Activated T-cell treated with anti-CD3 and anti-CD28 coated beads, Interleukin-2, amount 50 U/mL, for 72 hours (primary cell): ENCODE measurements around the gene AGAP2. TPM values are rescaled to one million over a fixed set of nuclear protein-coding genes. Genes with fewer than 3 reads are reported as not detected.
"Not testable (repeated sequence)": the region's sequence is repeated elsewhere in the genome, so short reads cannot be mapped to it uniquely, and the experiment has no call there.

Experiments used
- ATAC-seq, 2 donors: fragments of 150-1000 bp; cut with Tn5 transposase; replicated peaks in 1 of 2; 2 replicates each; pipeline ENCODE4 v1.10.0; 2021; ENCODE audit warnings: moderate library complexity in 2 of 2, mild to moderate bottlenecking in 1 of 2
- DNase-seq, 2 donors: peaks; one replicate each; pipeline ENCODE4 v3.0.0; 2021 to 2022; ENCODE audit warnings: mixed read lengths in 1 of 2
- H3K27ac Mint-ChIP-seq: one replicate; pipeline ENCODE4 v1.8.0; 2022; ENCODE audit warnings: mild to moderate bottlenecking, moderate library complexity, mixed read lengths
- H3K27me3 Mint-ChIP-seq: one replicate; pipeline ENCODE4 v1.8.0; 2022; ENCODE audit warnings: low read depth, mixed read lengths
- H3K36me3 Mint-ChIP-seq, 2 donors: one replicate each; pipeline ENCODE4 v1.8.0; 2022; ENCODE audit warnings: mixed read lengths in 2 of 2, mild to moderate bottlenecking in 1 of 2; ENCODE audit not compliant: insufficient read depth in 2 of 2
- H3K4me1 Mint-ChIP-seq: one replicate; pipeline ENCODE4 v1.8.0; 2022; ENCODE audit warnings: low read depth, mixed read lengths
- H3K4me3 Mint-ChIP-seq, 2 donors: one replicate each; pipeline ENCODE4 v1.8.0; 2022; ENCODE audit warnings: mild to moderate bottlenecking in 2 of 2, mixed read lengths in 2 of 2, moderate library complexity in 2 of 2
- H3K9me3 Mint-ChIP-seq, 2 donors: one replicate each; pipeline ENCODE4 v1.8.0; 2022; ENCODE audit warnings: mixed read lengths in 2 of 2
- total RNA-seq, 2 donors: library from RNA; stranded (reverse); gene quantifications; one replicate each; pipeline ENCODE4 v1.2.3, GENCODE V29; 2022

Gene AGAP2
- total RNA-seq, 2 donors from 2014 or later: 21.7 to 26.9 TPM

DNA sequence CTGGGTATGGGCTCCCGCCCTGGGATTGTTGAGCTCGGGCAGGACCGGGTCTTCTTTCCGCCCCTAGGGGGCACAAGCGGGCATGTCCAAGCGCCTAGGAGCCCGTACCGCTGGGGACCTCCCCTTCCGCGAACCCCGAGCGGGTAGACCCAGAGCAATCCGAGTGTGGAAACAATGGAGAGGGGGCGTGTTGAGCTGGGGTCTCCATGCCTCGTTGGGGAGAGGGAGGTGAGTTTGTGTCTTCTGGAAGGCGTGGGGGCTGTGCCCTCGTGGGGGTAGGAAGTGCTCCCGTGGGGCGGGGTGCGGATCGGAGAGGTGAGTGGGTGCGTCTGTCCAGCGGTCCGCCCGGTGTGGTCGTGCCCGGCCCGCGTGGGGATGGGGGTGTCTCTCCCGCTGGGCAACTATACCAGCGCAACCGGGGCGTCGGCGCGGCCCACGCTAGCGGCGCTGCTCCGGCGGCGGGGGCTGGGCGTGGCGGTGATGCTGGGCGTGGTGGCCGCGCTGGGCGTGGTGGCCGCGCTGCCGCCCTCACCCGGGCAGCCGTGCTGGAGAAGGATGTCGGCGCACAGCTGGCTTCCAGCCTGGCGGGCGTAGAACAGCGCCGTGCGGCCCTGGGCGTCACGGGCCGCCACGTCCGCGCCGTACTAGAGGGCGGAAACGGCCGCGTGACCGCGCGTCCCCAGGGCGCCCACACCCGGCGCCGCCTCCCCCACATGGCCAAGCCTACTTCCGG is 12.2 kb downstream of the AGAP2 start:
- ATAC-seq: peak in 1 of 2 donors; percentile 31
- peak in 1 of 2 donors; percentile 37 for DNase-seq
- no peaks in the 10 kb centered on the region for H3K27me3 Mint-ChIP-seq
- H3K9me3 Mint-ChIP-seq: no peaks in the 10 kb centered on the region
- no peak overlapping the region for H3K27ac Mint-ChIP-seq
- no peak overlapping the region for H3K4me3 Mint-ChIP-seq
- H3K4me1 Mint-ChIP-seq: no peaks in the 10 kb centered on the region
- H3K36me3 Mint-ChIP-seq: peaks cover 10 to 15% of the 10 kb centered on the region in 2 donors

DNA sequence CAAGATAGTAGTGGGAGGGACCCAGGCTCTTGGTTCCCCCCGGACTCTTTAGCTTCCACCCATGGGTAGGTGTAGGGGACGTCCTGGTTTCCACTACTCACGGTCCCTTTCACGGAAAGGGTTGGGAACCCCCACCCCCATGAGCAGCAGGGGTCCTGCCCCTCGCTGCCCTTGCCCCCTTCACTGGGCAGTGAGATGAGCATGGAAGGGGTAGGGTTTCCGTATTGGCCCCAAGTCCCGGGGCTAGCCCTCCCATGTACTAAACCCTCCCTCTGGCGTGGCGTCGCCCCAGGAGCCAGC is 12.7 kb downstream of the AGAP2 start:
- ATAC-seq (no peak), DNase-seq (no peak)
- no peaks in the 10 kb centered on the region for H3K9me3 Mint-ChIP-seq
- no peak overlapping the region for H3K4me3 Mint-ChIP-seq
- no peaks in the 10 kb centered on the region for H3K27me3 Mint-ChIP-seq
- peaks cover 10 to 15% of the 10 kb centered on the region in 2 donors for H3K36me3 Mint-ChIP-seq
- H3K4me1 Mint-ChIP-seq: no peaks in the 10 kb centered on the region
- H3K27ac Mint-ChIP-seq: no peak overlapping the region

DNA sequence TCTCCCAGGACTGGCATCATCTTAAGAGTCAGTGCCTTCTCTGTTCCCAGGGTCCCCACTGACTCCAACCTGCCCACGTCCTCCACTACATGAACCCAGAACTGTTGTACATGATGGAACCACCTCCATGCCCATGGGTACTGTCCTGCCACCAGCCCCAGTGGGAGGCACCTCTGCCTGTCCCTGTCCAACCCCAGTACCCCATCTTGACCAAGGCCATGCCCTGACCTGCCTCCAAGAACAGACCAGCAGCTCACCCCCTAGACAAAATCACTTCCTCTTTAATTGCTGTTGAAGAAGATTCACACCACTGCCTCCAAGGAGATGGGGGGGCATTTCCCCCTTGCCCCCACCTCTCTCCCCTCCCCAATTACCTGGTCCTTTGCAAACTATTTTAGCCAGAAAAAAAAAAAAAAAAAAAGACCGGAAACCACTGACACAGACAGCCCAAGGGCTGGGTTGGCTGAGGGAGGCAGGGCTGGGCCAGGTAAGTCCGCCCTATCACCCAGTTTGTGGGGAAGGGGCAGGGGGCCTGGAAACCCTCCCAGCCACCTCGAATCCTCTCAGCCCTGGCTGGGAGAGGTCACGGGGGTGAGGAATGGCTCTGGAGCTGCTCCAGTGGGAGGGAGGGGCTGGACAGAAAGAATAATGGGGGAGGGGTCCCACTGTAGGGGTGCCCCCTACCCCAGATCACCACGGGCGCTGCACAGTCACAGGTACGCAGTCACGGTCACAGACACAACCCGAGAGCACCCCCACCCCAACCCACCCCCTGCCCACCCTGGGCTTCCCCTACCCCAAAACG is 13.4 kb downstream of the AGAP2 start:
- Mint-ChIP-seq H3K9me3 (no peaks in the 10 kb centered on the region), H3K36me3 (peaks cover 10 to 15% of the 10 kb centered on the region in 2 donors), H3K27ac (peak overlapping the region; percentile 17), H3K4me3 (no peak overlapping the region), H3K4me1 (no peaks in the 10 kb centered on the region), H3K27me3 (no peaks in the 10 kb centered on the region)
- no peak for DNase-seq
- ATAC-seq: no peak

DNA sequence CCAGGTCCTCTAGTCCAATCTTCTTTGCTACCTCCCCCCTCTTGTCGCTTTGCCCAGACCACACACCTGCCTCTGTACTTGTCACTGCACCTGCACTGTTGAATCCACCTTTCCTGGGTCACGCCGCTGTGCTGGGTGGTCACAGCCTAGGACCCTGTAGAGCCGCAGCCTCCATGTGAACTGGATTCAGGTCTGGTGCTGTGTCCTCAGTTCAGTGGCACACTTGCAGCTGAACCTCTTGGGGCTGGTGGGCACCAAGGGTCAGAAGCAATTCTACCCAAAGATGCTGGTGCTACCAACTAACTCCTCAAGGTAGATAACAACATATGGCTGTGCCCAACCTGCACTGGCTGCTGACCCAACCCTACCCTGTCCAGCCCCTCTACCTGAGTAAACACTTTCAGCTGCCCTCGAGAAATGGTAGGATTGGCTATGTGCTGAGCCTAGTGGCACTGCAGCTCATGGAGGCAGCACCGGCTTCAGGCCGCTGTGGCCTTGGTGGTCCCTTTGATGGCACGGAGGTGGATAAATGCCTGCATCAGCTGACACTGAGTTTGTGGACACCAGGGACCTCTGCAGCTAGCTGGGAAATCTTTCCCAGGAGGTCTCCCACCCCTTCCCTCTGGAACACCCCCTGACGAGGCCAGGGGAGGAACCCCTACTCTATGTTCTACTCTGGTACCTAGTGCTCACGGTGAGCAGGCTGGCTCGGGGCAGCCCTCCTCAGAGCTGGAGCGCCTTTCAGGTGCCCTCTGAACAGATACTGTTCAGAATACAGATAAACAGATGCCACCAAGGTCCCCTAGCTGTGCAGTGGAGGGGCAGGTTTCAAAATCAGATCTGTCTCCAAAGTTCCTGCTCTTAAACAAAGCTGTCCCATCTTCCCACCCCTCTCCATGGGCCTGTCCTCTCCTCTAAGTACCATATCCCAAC is 14.3 kb downstream of the AGAP2 start:
- ATAC-seq (no peak), DNase-seq (no peak)
- H3K36me3 Mint-ChIP-seq: peaks cover 10 to 20% of the 10 kb centered on the region in 2 donors
- peak overlapping the region; percentile 17 for H3K27ac Mint-ChIP-seq
- no peak overlapping the region for H3K4me3 Mint-ChIP-seq
- no peaks in the 10 kb centered on the region for H3K4me1 Mint-ChIP-seq
- no peaks in the 10 kb centered on the region for H3K27me3 Mint-ChIP-seq
- H3K9me3 Mint-ChIP-seq: no peaks in the 10 kb centered on the region

DNA sequence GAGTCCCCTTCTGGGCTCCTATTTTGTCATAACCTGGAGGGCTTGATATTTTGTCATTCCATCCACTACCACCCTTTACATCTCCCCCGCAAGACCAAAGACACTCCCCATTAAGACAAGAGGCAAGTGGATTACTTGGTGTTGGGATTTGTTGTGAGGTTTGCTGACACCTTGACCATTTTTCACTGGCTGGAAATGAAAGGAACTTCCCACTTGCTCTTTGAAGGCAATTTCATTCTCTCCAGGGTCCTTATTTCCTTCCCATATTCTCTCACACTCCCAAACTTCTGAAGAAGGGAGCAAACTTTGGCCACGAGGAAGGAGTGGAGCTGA is 14.9 kb downstream of the AGAP2 start:
- no peak for ATAC-seq
- H3K9me3 Mint-ChIP-seq: no peaks in the 10 kb centered on the region
- H3K27me3 Mint-ChIP-seq: no peaks in the 10 kb centered on the region
- peaks cover 8 to 21% of the 10 kb centered on the region in 2 donors for H3K36me3 Mint-ChIP-seq
- H3K4me3 Mint-ChIP-seq: no peak overlapping the region
- H3K4me1 Mint-ChIP-seq: no peaks in the 10 kb centered on the region
- DNase-seq: no peak
- H3K27ac Mint-ChIP-seq: no peak overlapping the region

DNA sequence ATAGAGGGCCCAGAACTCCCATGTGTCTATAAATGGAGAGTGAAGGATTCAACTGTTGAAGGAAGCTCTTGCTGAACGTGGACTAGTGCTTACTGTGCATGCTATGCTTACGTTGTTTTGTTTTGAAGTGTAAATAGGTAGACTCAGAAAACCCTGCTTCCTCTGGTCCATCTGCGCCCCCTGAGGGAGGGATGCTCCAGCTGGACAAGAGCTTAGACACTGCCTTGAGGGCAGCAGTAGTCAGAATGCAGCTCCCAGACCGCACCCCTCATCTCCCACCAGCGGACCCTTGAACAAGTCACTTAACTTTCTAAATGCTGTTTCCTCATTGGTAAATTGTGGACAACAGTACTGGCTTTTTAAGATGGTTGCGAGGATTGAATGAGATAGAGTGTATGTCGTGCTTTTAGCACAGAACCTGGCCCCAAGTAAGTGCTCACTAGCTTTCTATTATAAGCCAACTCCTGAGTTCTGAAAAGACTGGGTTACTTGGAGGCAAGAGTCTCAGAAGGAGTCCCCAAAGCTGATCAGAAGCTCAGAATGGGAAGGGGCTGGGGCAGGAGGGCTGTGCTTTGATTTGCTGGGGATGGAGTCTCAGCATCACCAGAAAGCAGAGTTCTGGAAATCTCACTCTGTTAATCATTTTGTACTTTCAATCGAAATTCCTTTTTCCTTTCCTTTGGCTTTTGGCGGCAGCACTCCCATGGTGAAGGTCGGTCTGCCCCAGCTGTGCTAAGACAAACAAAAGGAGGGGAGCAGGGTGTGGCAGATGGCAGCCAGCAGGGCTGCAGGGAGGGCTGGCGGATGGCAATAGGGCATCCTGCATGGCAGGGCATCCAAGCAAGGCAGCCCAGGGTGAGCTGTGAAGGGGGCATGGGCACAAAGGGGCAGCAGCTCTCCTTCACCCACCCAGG is 15.6 kb downstream of the AGAP2 start:
- no peaks in the 10 kb centered on the region for H3K9me3 Mint-ChIP-seq
- H3K36me3 Mint-ChIP-seq: peaks cover 9 to 22% of the 10 kb centered on the region in 2 donors
- DNase-seq: no peak
- H3K27me3 Mint-ChIP-seq: no peaks in the 10 kb centered on the region
- ATAC-seq: no peak
- H3K4me1 Mint-ChIP-seq: no peaks in the 10 kb centered on the region
- no peak overlapping the region for H3K27ac Mint-ChIP-seq
- no peak overlapping the region for H3K4me3 Mint-ChIP-seq

DNA sequence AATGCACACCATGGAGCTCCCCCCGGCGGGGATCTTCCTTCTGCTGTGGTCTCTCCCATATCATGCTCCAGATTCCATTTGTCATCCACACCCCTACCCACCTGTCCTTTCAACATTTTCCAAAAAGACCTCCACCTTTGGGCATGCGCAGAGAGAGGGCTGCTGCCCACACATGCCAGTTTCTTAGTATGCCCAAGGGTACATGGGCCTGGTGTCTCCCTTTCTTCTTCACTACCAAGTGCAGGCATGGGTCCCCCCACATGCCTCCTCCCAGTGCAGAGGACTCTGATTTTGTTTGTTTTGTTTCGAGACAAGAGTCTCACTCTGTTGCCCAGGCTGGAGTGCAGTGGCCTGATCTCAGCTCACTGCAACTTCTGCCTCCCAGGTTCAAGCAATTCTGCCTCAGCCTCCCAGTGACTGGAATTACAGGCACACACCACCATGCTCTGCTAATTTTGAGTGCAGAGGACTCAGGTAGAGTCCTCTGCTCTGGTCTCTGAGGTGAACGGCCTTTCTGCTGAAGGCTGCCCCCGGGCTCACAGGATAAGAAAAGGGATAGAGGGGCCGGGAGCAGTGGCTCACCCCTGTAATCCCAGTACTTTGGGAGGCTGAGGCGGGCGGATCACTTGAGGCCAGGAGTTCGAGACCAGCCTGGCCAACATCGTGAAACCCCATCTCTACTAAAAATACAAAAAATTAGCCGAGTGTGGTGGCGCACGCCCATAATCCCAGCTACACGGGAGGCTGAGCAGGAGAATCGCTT is 16.5 kb downstream of the AGAP2 start:
- not testable (repeated sequence) for ATAC-seq, H3K4me3 Mint-ChIP-seq, H3K27me3 Mint-ChIP-seq, H3K4me1 Mint-ChIP-seq, DNase-seq, H3K9me3 Mint-ChIP-seq
- Mint-ChIP-seq H3K36me3 (peaks cover 7 to 21% of the 10 kb centered on the region in 2 donors), H3K27ac (peak overlapping the region; percentile 3)

DNA sequence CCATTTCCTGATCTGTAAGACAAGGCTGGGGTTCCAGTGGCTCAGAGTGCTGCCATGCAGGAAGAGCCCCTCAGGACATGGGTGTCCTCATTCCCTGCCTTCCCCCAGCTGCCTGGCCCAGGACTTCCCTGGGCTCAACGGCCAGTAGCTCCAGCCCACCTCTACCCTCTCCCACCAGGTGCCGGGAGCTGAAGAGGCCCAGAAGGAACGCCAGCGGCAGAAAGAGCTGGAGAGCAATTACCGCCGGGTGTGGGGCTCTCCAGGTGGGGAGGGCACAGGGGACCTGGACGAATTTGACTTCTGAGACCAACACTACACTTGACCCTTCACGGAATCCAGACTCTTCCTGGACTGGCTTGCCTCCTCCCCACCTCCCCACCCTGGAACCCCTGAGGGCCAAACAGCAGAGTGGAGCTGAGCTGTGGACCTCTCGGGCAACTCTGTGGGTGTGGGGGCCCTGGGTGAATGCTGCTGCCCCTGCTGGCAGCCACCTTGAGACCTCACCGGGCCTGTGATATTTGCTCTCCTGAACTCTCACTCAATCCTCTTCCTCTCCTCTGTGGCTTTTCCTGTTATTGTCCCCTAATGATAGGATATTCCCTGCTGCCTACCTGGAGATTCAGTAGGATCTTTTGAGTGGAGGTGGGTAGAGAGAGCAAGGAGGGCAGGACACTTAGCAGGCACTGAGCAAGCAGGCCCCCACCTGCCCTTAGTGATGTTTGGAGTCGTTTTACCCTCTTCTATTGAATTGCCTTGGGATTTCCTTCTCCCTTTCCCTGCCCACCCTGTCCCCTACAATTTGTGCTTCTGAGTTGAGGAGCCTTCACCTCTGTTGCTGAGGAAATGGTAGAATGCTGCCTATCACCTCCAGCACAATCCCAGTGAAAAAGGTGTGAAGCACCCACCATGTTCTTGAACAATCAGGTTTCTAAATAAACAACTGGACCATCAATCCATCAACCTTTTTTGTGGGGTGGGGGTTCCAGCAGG is 17.6 kb downstream of the AGAP2 start:
- ATAC-seq (no peak), DNase-seq (no peak)
- H3K36me3 Mint-ChIP-seq: peaks cover 4 to 17% of the 10 kb centered on the region in 2 donors
- no peak overlapping the region for H3K4me3 Mint-ChIP-seq
- H3K4me1 Mint-ChIP-seq: no peaks in the 10 kb centered on the region
- no peak overlapping the region for H3K27ac Mint-ChIP-seq
- no peaks in the 10 kb centered on the region for H3K9me3 Mint-ChIP-seq
- no peaks in the 10 kb centered on the region for H3K27me3 Mint-ChIP-seq

DNA sequence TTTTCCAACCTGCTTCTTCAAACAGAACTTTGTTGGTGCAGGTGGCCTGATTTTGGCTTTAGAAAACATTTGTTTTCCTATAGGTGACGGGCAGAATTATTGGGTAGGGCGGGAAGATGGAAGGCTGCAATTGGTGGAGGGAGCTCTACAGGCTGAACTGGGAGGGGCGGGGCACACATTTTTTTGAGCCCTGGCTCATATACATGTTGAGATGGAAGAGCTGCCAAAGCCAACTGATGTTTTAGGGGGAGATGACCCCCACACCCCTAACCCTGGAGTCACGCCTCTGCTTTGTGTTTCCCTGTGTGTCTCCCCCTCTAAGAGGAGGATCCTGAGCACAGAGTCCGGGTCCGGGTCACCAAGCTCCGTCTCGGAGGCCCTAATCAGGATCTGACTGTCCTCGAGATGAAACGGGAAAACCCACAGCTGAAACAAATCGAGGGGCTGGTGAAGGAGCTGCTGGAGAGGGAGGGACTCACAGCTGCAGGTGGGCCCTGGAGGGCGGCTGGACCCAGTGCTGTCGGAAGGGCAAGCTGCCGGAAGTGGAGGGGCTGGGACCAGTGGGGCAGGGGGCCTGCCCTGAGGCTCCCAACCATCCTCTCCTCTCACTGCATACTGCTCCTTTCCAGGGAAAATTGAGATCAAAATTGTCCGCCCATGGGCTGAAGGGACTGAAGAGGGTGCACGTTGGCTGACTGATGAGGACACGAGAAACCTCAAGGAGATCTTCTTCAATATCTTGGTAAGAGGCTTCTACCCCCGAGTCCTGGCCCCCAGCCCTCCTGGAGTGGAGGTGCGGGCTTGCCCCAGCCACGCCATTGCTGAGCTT is 18.6 kb downstream of the AGAP2 start:
- H3K9me3 Mint-ChIP-seq: no peaks in the 10 kb centered on the region
- DNase-seq (no peak), ATAC-seq (no peak)
- H3K27me3 Mint-ChIP-seq: no peaks in the 10 kb centered on the region
- H3K4me1 Mint-ChIP-seq: no peaks in the 10 kb centered on the region
- H3K36me3 Mint-ChIP-seq: peaks cover 4 to 17% of the 10 kb centered on the region in 2 donors
- no peak overlapping the region for H3K27ac Mint-ChIP-seq
- H3K4me3 Mint-ChIP-seq: no peak overlapping the region

DNA sequence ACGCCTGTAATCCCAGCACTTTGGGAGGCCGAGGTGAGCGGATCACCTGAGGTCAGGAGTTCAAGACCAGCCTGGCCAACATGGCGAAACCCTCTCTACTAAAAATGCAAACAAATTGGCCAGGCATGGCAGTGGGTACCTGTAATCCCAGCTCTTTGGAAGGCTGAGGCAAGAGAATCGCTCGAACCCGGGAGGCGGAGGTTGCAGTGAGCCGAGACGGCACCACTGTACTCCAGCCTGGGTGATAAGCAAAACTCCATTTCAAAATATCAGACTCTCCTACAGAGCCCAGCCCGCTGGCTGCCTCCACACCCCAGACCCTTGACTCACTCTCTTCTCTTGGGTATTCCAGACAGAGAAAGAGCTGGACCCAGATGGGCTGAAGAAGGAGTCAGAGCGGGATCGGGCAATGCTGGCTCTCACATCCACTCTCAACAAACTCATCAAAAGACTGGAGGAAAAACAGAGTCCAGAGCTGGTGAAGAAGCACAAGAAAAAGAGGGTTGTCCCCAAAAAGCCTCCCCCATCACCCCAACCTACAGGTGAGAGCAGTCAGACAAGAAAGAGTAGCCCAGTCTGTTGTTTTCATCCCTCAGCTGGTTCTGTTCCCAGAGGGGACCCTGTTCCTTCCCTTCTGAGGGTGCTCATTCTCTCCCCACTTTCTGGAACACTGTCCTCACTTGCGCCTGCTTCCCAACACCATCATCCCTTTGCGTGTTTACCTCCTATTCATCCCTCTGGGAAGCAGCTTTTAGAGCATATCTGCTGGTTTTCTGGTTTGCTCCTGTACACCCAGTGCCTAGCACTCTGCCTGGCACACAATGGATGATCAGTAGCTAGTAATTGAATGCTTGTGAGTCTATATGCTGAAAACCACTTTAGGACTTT is 19.7 kb downstream of the AGAP2 start:
- Mint-ChIP-seq H3K9me3 (no peaks in the 10 kb centered on the region), H3K4me1 (no peaks in the 10 kb centered on the region), H3K27me3 (no peaks in the 10 kb centered on the region), H3K27ac (no peak overlapping the region), H3K4me3 (no peak overlapping the region), H3K36me3 (peaks cover 4 to 12% of the 10 kb centered on the region in 2 donors)
- ATAC-seq: peak in 1 of 2 donors; percentile 9
- DNase-seq: no peak
